Chondrocyte (in vitro differentiated cells): ENCODE data around the gene DENND4B. TPM values are rescaled to one million over a fixed set of nuclear protein-coding genes. Genes with fewer than 3 reads are reported as not detected.

ENCODE experiments used
- DNase-seq: peaks from one replicate; pipeline ENCODE4 v3.0.0; 2021; ENCODE audit warnings: mixed read lengths, low spot score
- H3K27ac Mint-ChIP-seq: one replicate; pipeline ENCODE4 v1.8.0; 2021; ENCODE audit warnings: mild to moderate bottlenecking, moderate library complexity, mixed read lengths; ENCODE audit not compliant: unreplicated experiment
- H3K27me3 Mint-ChIP-seq: 2 replicates; pipeline ENCODE4 v1.8.0; 2021; ENCODE audit warnings: low read depth, mixed read lengths
- H3K36me3 Mint-ChIP-seq: 2 replicates; pipeline ENCODE4 v1.8.0; 2021; ENCODE audit warnings: low read depth, mixed read lengths
- H3K4me1 Mint-ChIP-seq: 2 replicates; pipeline ENCODE4 v1.8.0; 2021; ENCODE audit warnings: low read depth, mild to moderate bottlenecking, mixed read lengths
- H3K4me3 Mint-ChIP-seq: one replicate; pipeline ENCODE4 v1.8.0; 2021; ENCODE audit warnings: mild to moderate bottlenecking, moderate library complexity, mixed read lengths; ENCODE audit not compliant: unreplicated experiment
- H3K9me3 Mint-ChIP-seq: 2 replicates; pipeline ENCODE4 v1.8.0; 2021; ENCODE audit warnings: low read depth, mixed read lengths
- microRNA-seq: library from miRNA; unstranded; fragments of <30 nt; microRNA quantifications from one replicate; pipeline ENCODE4 v1.2.0, GENCODE V29; 2020; ENCODE audit warnings: borderline number of aligned reads
- total RNA-seq: library from RNA; stranded (reverse); gene quantifications from 3 replicates; pipeline ENCODE4 v1.2.1, GENCODE V29; 2021
- TF ChIP-seq, protein P1 (sequence below): fragments of 200-600 bp; sonication (generic); IDR thresholded peaks from 2 replicates; pipeline ENCODE4 v1.5.0; 2021; ENCODE audit warnings: antibody characterized with exemption, mild to moderate bottlenecking, moderate library complexity

The DENND4B gene
- total RNA-seq, 1 donor from 2014 or later = 36.7 TPM

DNA sequence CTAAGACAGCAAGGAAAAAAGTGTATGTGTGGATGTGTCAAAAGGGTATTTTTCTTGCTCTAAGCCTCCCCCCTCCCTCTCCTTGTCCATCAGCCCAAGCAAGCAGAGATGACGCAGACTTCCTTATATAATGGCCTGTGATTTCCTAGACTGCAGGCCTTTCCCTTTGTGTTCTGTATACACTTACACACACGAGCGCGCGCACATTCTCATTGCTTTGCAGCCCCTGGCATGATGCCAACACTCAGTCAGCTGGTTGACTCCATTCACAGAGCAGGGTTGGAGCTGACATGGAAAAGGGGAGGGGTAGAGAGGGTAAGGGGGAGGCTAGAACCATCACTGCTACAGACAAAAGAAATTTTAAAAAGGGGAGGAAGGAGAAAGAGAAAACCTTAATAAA lies 65.6 kb downstream of the DENND4B start:
- Mint-ChIP-seq H3K27ac (no peak overlapping the region), H3K4me3 (no peak overlapping the region), H3K4me1 (peaks cover 2% of the 10 kb centered on the region), H3K36me3 (no peaks in the 10 kb centered on the region), H3K9me3 (no peaks in the 10 kb centered on the region), H3K27me3 (no peaks in the 10 kb centered on the region)
- no peak for DNase-seq
- TF ChIP-seq, protein P1, sequence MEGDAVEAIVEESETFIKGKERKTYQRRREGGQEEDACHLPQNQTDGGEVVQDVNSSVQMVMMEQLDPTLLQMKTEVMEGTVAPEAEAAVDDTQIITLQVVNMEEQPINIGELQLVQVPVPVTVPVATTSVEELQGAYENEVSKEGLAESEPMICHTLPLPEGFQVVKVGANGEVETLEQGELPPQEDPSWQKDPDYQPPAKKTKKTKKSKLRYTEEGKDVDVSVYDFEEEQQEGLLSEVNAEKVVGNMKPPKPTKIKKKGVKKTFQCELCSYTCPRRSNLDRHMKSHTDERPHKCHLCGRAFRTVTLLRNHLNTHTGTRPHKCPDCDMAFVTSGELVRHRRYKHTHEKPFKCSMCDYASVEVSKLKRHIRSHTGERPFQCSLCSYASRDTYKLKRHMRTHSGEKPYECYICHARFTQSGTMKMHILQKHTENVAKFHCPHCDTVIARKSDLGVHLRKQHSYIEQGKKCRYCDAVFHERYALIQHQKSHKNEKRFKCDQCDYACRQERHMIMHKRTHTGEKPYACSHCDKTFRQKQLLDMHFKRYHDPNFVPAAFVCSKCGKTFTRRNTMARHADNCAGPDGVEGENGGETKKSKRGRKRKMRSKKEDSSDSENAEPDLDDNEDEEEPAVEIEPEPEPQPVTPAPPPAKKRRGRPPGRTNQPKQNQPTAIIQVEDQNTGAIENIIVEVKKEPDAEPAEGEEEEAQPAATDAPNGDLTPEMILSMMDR = no peak

DNA sequence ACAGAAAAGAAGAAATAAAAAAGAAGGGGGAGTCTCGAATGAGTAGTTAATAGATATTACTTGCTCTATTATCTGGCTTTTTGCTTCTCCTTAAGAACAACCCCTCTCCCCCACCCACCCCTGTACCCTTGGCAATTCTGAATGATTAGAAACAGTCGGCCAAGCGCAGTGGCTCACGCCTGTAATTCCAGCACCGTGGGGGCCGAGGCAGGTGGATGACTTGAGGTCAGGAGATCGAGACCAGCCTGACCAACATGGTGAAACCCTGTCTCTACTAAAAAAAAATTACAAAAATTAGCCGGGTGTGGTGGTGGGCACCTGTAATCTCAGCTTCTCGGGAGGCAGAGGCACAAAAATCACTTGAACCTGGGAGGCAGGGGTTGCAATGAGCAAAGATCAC lies 66.5 kb downstream of the DENND4B start:
- Mint-ChIP-seq H3K4me1 (peaks cover 2% of the 10 kb centered on the region), H3K4me3 (no peak overlapping the region), H3K27ac (no peak overlapping the region), H3K36me3 (no peaks in the 10 kb centered on the region), H3K9me3 (no peaks in the 10 kb centered on the region), H3K27me3 (no peaks in the 10 kb centered on the region)
- no peak for DNase-seq
- TF ChIP-seq, protein P1 = no peak

Small RNA genes lying within 50 kb of the gene (microRNA-seq; reads per million reads assigned to microRNA genes)
- gene MIR6737 = not detected

Other genes starting within 250 kb of the DENND4B start
- gene INTS3, start 218.7 kb downstream of the DENND4B start, total RNA-seq = 48.6 to 61.0 TPM (median 49.1 TPM) in 3 replicates
- gene SLC27A3, start 171.3 kb downstream of the DENND4B start, total RNA-seq = 10.6 to 16.6 TPM (median 11.6 TPM) in 3 replicates
- gene GATAD2B, start 23.7 kb downstream of the DENND4B start, total RNA-seq = 46.4 to 48.1 TPM (median 47.0 TPM) in 3 replicates
- gene CRTC2, start 11.9 kb upstream of the DENND4B start, total RNA-seq = 24.2 to 32.5 TPM (median 30.9 TPM) in 3 replicates
- gene SLC39A1, start 16.8 kb upstream of the DENND4B start, total RNA-seq = 83.5 to 87.8 TPM (median 85.6 TPM) in 3 replicates
- gene CREB3L4, start 21.2 kb upstream of the DENND4B start, total RNA-seq = 3.7 to 6.6 TPM (median 4.4 TPM) in 3 replicates
- gene JTB, start 31.0 kb upstream of the DENND4B start, total RNA-seq = 128 to 158 TPM (median 130 TPM) in 3 replicates
- gene RAB13, start 39.6 kb upstream of the DENND4B start, total RNA-seq = 111 to 137 TPM (median 116 TPM) in 3 replicates
- 951 to 1,224 TPM (median 1,041 TPM) in 3 replicates for gene RPS27, start 44.0 kb upstream of the DENND4B start, total RNA-seq
- 0.19 TPM in 1 of 3 replicates, not detected in the others for gene NUP210L, start 208.4 kb upstream of the DENND4B start, total RNA-seq
- gene TPM3, start 245.4 kb upstream of the DENND4B start, total RNA-seq = 248 to 259 TPM (median 256 TPM) in 3 replicates